Fibroblast of peridontal ligament (primary cell): ENCODE data around the gene ILDR2.
"Not testable (repeated sequence)": the region's sequence is repeated elsewhere in the genome, so short reads cannot be mapped to it uniquely, and the experiment has no call there.

Experiments
- DNase-seq: peaks from one replicate; pipeline ENCODE4 v3.0.0-alpha.2; 2010; ENCODE audit errors: extremely low read depth

Gene ILDR2

DNA sequence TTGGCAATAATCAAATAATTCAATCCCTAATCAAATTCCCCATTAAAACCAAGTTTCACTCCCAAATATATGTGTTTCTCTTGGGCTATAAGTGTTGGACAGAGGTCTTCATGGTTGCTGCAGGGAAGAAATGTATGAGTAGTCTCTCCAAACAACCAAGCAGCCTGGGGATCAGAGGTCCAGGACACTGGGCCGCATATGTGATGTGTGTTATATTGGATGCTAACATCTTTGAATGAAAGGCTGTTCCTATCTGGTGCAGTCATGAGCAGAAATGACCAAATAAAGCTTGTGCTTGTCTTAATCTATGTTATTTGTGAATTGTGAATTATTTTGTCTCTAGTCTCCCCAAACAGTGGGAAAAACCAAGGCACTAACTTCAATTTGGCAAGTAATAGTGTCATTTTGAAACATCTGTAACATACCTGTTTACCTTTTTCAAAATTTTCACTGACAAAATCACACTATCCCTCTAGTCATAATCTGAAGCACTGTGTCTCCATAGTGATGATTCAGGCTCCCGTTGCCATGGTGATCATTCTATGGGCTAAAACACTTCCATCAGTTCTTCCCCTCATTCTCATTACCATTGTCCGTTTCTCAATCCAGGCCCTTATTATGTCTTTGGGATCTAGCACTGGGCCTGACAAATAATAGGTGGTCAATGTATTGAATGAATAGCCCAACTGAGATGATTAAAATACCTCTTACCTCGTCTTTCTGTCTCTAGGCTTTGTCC, 86.8 kb downstream of the ILDR2 start:
- no peak for DNase-seq

DNA sequence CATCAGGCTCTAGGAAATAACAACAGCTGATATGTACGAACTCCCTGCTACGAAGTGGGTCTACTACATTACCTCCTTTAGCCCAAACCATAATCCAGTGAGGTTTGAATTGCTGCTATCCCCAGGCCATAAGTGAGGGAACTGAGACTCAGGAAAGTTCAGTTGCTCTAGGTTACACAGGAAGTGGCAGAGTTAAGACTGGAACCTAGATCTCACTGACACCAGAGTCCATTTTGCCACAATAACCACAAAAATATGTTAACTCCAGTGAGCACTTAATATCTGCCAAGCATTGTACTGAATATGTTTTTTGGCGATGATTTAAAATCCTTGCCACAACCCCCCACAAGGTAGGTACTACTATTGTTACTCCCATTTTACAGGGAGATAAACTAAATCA, 90.4 kb downstream of the ILDR2 start:
- no peak for DNase-seq

- no peak for DNase-seq
These were observed 91.2 kb downstream of the ILDR2 start for GRCh38 chr1:166884040-166884642.

- DNase-seq: no peak
These were observed 92.4 kb downstream of the ILDR2 start for GRCh38 chr1:166882893-166883292.

DNA sequence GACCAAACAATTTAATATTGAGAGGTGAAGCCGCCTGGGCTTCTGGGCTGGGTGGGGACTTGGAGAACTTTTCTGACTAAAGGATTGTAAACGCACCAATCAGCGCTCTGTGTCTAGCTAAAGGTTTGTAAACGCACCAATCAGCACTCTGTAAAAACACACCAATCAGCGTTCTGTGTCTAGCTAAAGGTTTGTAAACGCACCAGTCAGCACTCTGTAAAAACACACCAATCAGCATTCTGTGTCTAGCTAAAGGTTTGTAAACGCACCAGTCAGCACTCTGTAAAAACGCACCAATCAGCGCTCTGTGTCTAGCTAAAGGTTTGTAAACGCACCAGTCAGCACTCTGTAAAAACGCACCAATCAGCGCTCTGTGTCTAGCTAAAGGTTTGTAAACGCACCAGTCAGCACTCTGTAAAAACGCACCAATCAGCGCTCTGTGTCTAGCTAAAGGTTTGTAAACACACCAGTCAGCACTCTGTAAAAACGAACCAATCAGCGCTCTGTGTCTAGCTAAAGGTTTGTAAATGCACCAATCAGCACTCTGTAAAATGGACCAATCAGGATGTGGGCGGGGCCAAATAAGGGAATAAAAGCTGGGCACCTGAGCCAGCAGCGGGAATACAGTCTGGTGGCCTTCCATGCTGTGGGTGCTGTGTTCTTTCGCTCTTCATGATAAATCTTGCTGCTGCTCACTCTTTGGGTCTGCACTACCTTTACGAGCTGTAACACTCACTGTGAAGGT, 97.0 kb downstream of the ILDR2 start:
- not testable (repeated sequence) for DNase-seq

- DNase-seq: no peak
These were observed 98.9 kb downstream of the ILDR2 start for GRCh38 chr1:166876540-166876838.

DNA sequence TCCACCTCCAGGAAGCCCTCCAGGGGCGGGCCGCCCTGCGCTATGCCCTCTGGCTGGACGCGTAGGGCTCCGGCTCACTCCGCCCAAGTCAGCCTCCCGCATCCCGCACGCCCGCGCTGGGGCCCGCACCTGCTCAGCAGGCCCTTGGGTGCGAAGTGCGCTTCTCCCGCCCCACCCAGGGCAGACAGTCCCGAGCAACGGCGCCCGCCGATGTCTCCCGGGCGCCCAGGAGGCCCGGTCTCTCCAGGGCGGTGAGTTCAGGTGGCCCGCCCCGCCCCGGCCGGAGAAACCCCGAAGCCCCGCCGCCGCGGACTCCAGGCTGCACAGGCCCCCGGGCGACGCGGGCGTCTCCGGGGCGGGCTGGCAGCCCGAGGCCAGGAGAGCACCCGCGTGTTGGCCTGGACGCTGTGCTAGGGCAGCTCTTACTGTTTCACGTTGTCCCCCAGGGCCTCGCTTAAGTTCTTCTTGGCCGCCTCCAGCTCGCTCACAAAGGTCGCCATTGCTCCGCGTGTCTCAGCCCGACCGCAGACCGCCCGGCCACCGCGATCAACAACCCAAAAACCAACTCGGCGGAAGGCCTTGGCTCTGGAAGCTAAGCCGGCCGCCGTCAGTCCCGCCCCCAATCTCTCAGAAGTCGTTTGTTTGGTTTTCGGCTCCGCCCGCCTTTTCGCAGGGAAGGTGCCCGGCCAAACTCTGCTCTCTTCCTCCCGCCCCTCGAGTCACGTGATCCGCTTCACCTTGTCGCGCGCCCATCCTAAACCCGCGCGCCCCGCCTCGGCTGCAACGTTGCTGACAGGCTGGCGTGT, 99.4 kb downstream of the ILDR2 start, which contains the start of gene TADA1:
Gene TADA1, minus strand, starts transcription at position 531 of the 806 bp plus-strand sequence. Its CDS starts 31 bp downstream, at position 500.
- peak; percentile 96 for DNase-seq

DNA sequence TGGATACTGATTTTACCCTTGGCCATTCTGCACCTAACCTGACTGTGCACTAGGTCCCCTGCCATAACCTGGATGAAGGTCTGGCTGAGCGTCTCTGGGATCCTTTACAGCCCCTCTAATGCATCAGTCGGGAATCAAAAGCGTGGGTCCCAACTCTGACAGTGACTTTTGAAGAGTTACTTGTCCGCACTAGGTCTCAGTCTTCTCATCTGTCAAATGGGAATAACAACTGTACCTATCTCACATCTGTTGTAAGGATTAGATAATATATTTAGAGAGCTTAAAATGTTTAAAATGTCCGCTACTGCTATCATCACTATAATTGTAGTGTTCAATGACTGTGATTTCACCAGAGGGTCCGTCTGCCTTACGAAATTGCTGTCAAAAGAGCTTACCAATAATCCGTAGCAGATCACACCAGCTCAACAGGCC, 100.0 kb downstream of the ILDR2 start:
- DNase-seq: no peak

GRCh38 chr1:166874464-166874863, 100.9 kb downstream of the ILDR2 start:
- DNase-seq: no peak

DNA sequence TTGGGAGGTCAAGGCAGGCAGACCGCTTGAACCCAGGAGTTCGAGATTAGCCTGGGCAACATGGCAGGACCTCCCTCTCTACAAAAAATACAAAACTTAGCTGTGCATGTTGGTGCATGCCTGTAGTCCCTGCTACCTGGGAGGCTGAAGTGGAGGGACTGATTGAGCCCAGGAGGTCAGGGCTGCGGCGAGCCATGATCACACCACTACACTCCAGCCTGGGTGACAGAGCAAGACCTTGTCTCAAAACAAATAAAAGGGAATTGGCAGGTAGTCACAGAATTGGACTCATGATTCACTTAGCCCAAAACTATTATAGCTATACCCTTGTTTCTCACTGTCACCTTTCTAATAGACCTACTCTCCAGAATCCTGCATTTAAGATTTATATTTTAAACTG, 104.8 kb downstream of the ILDR2 start:
- no peak for DNase-seq

DNA sequence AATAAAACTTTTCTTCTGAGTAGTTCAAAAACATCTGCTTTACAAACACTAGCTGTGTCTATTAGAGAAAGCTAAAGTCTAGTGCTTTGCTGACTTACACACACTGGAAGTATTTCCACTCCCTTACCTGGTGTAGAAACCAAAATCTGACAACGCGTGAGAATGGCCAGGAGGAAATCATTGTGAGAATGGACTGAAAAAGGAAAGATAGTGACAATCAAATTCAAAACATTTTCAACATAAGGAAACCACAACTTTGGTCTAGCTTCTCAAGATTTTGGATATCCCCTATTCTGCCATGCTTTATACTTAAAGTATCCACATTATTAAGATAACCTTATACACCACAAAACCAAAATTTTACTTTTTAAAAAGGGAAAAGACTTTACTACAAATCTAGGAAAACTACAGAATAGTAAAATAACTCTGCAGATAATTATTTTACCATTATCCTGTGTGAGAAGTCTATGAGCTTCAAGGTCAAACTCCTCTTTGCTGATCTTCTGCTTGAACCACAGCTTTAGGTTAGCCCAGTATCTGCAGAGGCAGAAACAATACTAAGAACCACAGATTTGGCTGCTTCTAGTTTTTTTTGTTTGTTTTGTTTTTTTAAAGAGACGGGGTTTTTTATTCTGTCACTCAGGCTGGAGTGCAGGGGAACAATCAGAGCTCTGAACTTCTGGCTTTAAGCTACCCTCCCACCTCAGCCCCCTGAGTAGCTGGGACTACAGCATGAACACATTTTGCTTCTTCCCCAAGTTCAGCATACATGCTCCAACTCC, 105.8 kb downstream of the ILDR2 start:
- no peak for DNase-seq

DNA sequence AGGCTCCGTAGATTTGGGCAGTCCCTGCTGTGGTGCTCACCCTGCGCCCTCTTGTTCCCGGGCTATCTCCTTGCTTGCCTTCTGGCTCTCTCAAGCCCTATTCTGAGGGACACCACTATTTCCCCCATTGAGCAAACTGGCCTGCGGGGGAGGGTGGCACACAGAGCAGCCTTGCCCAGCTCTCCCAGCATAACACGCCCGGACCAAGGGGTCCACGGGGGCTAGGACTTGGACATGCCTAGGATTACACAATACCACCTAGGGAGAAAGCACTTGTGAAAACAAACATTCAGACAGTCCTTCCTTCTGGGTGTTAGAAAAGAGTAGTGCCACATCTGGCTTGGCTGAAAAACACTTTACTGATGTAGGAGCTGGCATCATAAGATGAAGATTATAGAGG, 106.7 kb downstream of the ILDR2 start:
- DNase-seq: no peak

- no peak for DNase-seq
These were observed 109.4 kb downstream of the ILDR2 start for GRCh38 chr1:166865926-166866325.

DNA sequence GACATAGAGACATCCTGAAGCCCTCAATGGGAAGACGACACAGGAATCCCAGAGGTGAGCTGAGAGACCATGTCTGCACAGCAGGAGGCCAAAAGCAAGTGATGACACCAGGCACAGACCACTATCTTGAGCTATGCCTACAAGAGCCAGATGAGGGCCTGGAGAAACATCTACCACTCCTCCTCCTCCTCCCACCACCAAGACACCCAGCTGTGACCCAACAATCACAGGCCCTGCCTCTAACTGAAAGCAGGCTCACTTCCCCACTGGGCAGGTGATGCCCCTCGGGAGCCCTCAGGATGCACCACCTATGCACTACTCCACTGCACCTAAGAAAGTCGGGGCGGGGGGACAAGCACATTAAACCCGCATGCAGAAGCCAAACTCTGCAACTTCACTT, 115.7 kb downstream of the ILDR2 start:
- no peak for DNase-seq

DNA sequence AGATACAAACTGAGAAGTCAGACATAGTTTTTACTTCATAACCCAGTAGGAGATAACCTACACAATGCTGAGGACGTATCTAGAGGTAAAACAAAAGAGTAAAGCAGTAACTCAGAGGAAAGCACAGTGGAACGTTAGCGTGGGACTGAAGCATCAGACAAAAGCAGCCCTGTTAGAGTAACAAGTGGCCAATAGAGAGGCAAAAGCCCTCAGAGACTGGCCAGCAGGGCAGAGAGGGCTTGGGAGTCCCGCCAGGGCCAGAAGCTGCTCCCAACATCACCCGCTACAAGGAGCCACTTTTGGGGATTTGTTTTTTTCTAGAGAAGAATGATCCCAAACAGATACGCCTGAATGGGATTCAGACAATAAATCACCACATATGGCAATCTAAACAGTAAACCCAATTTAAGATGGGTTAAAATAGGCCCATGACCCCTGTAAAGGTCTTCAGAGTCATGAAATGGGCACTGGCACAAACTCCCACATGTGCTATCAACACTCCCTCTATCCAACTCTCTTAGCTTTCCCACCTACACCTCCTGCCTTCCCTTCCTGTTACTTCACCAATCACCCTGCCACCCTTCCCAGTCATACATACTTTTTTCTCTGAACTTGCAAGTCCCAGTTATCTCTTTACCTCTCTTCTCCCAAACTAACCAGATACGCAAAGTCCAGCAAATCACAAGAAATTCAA, 116.5 kb downstream of the ILDR2 start:
- DNase-seq: no peak
